ENCODE measurements around the gene LRRC49.

DNA sequence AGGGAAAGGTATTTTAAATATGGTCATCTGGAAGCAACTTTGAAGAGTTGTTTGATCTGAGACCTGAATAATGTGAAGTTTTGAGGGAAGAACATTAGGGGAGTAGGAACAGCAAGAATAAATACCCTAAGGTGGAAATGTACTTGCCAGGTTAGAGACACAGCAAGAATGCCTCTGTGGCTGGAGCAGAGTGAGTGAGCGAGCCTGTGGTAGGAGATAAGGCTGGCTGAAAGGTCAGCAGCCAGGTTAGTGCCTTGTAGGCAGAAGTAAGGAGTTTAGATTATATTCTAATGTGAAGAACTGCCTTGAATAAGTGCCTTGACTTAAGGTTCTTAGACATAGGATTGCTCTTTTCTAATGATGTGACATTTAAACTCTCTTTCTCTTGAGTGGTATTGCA lies 18.3 kb downstream of the LRRC49 start:
- TF ChIP-seq, protein P1, sequence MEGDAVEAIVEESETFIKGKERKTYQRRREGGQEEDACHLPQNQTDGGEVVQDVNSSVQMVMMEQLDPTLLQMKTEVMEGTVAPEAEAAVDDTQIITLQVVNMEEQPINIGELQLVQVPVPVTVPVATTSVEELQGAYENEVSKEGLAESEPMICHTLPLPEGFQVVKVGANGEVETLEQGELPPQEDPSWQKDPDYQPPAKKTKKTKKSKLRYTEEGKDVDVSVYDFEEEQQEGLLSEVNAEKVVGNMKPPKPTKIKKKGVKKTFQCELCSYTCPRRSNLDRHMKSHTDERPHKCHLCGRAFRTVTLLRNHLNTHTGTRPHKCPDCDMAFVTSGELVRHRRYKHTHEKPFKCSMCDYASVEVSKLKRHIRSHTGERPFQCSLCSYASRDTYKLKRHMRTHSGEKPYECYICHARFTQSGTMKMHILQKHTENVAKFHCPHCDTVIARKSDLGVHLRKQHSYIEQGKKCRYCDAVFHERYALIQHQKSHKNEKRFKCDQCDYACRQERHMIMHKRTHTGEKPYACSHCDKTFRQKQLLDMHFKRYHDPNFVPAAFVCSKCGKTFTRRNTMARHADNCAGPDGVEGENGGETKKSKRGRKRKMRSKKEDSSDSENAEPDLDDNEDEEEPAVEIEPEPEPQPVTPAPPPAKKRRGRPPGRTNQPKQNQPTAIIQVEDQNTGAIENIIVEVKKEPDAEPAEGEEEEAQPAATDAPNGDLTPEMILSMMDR (conservative IDR thresholded peaks at IDR 0.05; ENCODE audit: low read length): no peak
- no peak for TF ChIP-seq EZH2phosphoT487 (IDR thresholded peaks at IDR 0.05; ENCODE audit: borderline replicate concordance)

Measured in Loucy (cell line).